ENCODE measurements around the gene HOXA10.

The HOXA10 gene

GRCh38 chr7:27148756-27149641 is 25.1 kb downstream of the HOXA10 start:
- FAIRE-seq: no peak
- no peak for DNase-seq (ENCODE audit: extremely low spot score, insufficient read length, low read depth)

- FAIRE-seq (no peak), DNase-seq (ENCODE audit: extremely low spot score, insufficient read length, low read depth) (no peak)
Measured at GRCh38 chr7:27148031-27148755, 25.9 kb downstream of the HOXA10 start.

- FAIRE-seq (no peak), DNase-seq (ENCODE audit: extremely low spot score, insufficient read length, low read depth) (no peak)
Measured at GRCh38 chr7:27147199-27148030, 26.7 kb downstream of the HOXA10 start, which contains the start of gene HOXA6. Gene HOXA6, minus strand, starts transcription at chr7:27147774. Its CDS starts 25 bp downstream, at chr7:27147749.

- no peak for FAIRE-seq
Measured at GRCh38 chr7:27146491-27147198, 27.5 kb downstream of the HOXA10 start.

DNA sequence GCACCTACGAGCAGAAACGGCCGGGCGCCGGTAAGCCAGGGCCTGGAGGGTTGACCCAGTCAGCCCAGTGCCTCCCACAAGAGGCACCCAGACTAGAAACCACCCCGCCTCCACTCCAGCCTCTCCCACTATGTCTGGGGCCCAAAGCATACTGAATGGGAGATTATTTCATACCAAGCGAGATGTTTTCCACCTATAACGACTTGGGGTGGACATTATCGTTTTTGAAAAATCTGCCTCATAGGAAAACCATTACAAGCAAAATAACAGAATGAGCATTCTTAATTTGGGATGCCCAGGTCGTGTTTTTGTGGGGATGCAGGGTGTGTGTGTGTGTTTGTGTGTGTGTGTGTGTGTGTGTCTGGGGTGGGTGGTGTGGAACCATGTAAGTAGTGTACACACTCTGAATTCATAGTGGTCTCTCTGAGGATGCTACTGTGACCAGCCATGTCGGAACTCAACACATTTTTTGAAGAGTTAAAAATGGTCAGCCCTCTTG is 28.2 kb downstream of the HOXA10 start:
- no peak for DNase-seq (ENCODE audit: extremely low spot score, insufficient read length, low read depth)
- no peak for FAIRE-seq

More at GRCh38 chr7:27146491-27147198, 27.5 kb downstream of the HOXA10 start:
- no peak for DNase-seq (ENCODE audit: extremely low spot score, insufficient read length, low read depth)

- FAIRE-seq: no peak
- no peak for DNase-seq (ENCODE audit: extremely low spot score, insufficient read length, low read depth)
Measured at GRCh38 chr7:27145165-27145913, 28.8 kb downstream of the HOXA10 start.

DNA sequence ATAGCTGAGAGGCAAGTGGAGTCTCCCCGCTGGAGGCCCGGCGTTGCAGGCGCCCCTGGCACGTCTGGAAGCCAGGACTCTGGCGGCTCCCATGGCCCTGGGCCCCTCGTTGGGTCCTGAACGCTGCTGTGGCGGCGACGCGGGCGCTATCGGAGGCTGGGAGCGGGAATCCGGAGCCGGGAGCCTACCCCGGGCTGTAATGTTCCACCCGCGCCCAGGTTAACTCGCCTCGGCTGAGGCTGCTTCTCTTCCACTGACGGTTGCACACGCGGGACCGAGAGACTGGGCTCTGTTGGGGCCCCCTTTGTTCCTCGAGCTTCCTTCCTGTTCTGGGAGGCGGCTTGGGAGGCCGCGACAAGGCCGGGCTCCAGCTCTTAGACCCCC is 29.3 kb downstream of the HOXA10 start:
- FAIRE-seq (no peak), DNase-seq (ENCODE audit: extremely low spot score, insufficient read length, low read depth) (no peak)

GRCh38 chr7:27143950-27144780 is 30.0 kb downstream of the HOXA10 start:
- FAIRE-seq (no peak), DNase-seq (ENCODE audit: extremely low spot score, insufficient read length, low read depth) (no peak)

DNA sequence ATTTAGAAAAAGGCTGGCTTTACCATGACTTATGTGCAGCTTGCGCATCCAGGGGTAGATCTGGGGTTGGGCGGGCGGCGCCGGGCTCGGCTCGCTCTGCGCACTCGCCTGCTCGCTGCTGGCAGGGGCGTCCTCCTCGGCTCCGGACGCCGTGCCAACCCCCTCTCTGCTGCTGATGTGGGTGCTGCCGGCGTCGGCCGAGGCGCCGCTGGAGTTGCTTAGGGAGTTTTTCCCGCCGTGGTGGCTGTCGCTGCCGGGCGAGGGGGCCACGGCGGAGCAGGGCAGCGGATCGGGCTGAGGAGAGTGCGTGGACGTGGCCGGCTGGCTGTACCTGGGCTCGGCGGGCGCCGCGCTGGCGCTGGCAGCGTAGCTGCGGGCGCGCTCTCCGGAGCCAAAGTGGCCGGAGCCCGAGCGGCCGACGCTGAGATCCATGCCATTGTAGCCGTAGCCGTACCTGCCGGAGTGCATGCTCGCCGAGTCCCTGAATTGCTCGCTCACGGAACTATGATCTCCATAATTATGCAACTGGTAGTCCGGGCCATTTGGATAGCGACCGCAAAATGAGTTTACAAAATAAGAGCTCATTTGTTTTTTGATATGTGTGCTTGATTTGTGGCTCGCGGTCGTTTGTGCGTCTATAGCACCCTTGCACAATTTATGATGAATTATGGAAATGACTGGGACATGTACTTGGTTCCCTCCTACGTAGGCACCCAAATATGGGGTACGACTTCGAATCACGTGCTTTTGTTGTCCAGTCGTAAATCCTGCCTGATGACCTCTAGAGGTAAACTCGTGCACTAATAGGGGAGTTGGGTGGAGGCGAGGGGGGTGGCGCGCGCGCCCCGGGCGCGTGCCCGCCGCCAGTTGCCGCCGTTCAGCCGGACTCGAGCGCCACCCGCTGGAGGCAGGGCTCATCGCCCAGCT is 30.8 kb downstream of the HOXA10 start, which contains the start of gene HOXA5:
HOXA5 (minus strand) TSS at position 659 of the 927 bp plus-strand sequence; CDS start at position 585, 74 bp downstream.
- FAIRE-seq (no peak), DNase-seq (ENCODE audit: extremely low spot score, insufficient read length, low read depth) (no peak)

DNA sequence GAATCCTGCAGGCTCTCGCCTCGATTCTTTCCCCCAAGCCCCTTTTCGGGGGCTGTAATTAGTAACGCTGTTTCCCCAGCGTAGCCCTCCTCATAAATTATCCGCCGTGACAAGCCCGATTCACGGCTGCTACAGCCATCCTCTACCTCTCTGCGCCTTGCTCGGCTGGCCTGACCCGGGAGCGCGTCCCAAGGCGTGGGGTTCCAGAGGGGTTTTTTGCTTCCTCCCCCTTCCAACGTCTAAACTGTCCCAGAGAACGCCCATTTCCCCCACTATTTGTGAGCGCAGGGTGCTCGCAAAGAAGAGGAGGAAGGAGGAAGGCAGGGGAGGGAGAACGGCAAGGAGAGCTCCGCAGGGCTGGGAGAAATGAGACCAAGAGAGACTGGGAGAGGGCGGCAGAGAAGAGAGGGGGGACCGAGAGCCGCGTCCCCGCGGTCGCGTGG is 31.5 kb downstream of the HOXA10 start:
- no peak for DNase-seq (ENCODE audit: extremely low spot score, insufficient read length, low read depth)
- FAIRE-seq: no peak

DNA sequence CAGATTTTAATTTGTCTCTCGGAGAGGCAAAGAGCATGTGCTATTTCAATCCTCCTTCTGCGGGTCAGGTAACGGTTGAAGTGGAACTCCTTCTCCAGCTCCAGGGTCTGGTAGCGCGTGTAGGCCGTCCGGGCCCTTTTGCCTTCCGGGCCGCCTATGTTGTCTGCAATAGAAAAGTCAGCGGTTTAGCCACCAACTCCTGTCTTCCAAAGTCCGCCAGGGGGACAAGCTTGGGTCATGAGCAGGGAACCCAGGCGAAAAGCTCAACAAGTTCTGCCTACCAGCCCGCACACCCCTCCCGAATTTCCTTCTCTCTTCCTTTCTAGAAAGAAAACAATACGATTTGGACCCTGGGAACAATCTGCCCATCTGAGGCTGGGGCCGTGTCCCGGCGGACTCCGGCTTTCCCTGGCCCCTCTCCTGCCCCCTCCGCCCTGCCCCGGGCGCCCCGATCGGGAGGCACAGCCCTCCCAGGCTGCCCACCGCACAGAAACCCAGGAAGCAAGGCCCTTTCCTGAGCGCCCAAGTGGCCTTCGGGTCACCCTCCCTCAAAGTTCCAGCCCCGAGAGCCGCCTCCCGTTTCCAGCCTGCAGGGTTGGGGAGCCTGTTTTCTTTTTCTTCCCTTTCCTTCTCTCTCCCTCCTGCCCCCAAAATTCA is 32.1 kb downstream of the HOXA10 start:
- FAIRE-seq (no peak), DNase-seq (ENCODE audit: extremely low spot score, insufficient read length, low read depth) (no peak)

- no peak for FAIRE-seq
- no peak for DNase-seq (ENCODE audit: extremely low spot score, insufficient read length, low read depth)
Measured at GRCh38 chr7:27141137-27141922, 32.8 kb downstream of the HOXA10 start.

DNA sequence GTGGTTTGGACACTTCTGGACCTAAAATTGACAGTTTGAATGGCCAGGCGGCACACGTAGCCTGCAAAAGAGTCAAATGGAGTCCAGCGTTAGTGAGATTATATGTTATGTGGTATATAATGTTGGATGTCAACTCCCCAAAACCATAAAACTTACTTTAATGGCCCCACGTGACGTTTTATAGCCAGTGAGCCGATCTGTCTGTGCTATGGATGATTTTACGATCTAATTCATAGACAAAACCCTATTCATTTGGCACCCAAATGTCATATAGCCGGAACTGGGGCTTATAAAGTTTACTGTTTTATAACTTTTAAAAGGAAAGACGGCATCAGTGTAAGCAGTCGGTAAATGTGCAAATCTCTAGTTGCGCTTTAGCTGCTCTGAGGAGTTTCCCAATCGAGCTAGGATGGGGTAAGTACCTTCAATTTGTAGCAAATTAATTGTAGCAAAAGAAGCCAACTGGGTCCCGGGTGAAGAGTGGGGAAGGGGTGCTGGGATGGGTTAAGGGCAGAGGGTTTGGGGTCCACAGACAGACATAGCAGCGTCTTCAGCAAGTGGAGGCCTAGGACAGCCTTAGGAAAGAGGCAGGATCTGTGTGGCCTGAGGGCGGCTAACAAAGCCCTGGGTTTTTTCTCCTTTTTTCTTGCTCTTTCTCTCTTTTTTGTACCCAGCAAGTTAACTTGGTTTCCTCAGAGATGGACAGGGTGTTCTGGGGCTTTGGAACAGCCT is 33.8 kb downstream of the HOXA10 start:
- no peak for DNase-seq (ENCODE audit: extremely low spot score, insufficient read length, low read depth)
- FAIRE-seq: no peak

- FAIRE-seq (no peak), DNase-seq (ENCODE audit: extremely low spot score, insufficient read length, low read depth) (no peak)
Measured at GRCh38 chr7:27139334-27140125, 34.6 kb downstream of the HOXA10 start.

All from GM18507 (cell line).